ENCODE data around the gene ANG.

DNA sequence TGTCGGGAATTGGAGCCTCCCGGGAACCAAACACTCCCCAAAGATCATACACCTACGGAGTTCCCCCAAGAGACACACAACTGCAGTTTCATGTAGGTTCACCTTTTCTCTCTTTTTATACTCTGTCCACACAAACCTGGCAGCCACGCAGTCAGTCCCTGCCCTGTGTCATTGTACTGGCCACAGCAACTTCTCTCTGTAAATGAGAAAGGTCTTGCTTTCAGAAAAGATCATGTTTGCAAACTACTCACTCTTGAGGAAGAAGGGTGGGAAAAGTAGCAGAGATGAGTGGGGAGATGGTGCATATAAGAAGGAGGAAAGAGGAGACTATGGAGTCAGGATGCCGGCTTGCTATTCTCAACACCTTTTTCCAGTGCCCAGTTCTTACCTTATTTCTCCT, 10.4 kb downstream of the ANG start:
- no peak for TF ChIP-seq EZH2 (IDR thresholded peaks at IDR 0.05)
- TF ChIP-seq CTCF (IDR thresholded peaks at IDR 0.05 in 2 of 3, conservative IDR thresholded peaks at IDR 0.05 in 1 of 3; ENCODE audit: borderline replicate concordance in 1 of 3, insufficient read depth in 1 of 3, low read depth in 2 of 3, low read length in 2 of 3), result no peak
- no peak for TF ChIP-seq JUND (IDR thresholded peaks at IDR 0.05)
- TF ChIP-seq RAD21 (IDR thresholded peaks at IDR 0.05; ENCODE audit: low read depth), result no peak
- TF ChIP-seq, protein P1, sequence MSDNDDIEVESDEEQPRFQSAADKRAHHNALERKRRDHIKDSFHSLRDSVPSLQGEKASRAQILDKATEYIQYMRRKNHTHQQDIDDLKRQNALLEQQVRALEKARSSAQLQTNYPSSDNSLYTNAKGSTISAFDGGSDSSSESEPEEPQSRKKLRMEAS (IDR thresholded peaks at IDR 0.05), result no peak
- no peak for TF ChIP-seq EZH2phosphoT487 (IDR thresholded peaks at IDR 0.05; ENCODE audit: borderline replicate concordance)
- TF ChIP-seq CBX3 (IDR thresholded peaks at IDR 0.05; ENCODE audit: low read depth), result no peak
- TF ChIP-seq POLR2A (IDR thresholded peaks at IDR 0.05; ENCODE audit: borderline replicate concordance, extremely low read depth, insufficient read depth, insufficient read length), result no peak
- no peak for TF ChIP-seq POLR2AphosphoS5 (IDR thresholded peaks at IDR 0.05; ENCODE audit: low read depth, low read length)
- TF ChIP-seq REST (IDR thresholded peaks at IDR 0.05; ENCODE audit: low read depth), result no peak
